IPS DF 4.7 (cell line): ENCODE data around the gene IL17RA.

Experiments used
- DNase-seq: peaks from one replicate; pipeline ENCODE4 v3.0.0-alpha.2; 2013; ENCODE audit warnings: low spot score; ENCODE audit errors: extremely low read depth

The IL17RA gene

GRCh38 chr22:17105143-17106129, 20.6 kb downstream of the IL17RA start:
- no peak for DNase-seq

DNA sequence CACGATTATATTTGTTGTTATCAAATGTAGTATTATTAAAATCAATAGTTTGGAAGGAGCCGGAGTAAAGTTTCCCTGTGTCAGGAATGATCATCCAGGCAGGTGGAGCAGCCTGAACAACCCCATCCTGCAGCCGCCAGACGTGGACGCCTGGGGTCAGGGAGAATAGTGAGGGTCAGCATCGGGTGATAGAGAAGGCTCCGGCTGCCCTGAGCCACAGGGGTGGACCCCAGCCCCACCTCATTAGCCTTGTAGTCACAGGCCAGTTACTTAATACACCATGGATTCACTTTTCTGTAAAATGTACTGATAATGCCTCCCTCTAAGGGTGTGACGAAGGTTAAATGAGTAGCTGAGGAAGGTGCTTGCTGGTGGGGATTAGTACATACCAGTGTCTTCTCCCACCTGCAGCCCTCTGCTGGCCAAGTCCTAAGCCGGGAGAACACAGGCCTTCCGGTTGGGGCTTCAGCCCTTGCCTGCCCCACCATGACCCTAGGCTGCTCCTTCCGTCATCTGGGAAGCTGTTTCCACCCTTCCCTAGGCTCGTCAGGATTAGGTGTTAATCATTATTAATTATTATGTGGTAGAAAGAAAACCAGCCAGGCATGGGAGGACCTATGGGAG, 21.5 kb downstream of the IL17RA start:
- DNase-seq, result no peak

- no peak for DNase-seq
Observed at GRCh38 chr22:17106785-17107546, 22.2 kb downstream of the IL17RA start.

DNA sequence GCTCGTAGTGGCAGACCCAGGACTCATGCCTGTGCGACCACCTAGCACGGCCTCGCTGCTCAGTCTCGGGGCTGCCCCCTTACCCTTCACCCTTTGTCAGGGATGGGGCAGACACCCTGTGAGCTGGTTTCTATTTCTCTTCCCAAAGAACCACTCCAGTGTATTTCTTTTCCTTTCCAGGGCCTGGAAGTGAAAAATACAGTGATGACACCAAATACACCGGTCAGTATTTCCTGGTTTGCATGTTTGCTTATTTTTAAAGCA, 22.7 kb downstream of the IL17RA start:
- no peak for DNase-seq

GRCh38 chr22:17108256-17109112, 23.7 kb downstream of the IL17RA start:
- DNase-seq, result no peak

DNA sequence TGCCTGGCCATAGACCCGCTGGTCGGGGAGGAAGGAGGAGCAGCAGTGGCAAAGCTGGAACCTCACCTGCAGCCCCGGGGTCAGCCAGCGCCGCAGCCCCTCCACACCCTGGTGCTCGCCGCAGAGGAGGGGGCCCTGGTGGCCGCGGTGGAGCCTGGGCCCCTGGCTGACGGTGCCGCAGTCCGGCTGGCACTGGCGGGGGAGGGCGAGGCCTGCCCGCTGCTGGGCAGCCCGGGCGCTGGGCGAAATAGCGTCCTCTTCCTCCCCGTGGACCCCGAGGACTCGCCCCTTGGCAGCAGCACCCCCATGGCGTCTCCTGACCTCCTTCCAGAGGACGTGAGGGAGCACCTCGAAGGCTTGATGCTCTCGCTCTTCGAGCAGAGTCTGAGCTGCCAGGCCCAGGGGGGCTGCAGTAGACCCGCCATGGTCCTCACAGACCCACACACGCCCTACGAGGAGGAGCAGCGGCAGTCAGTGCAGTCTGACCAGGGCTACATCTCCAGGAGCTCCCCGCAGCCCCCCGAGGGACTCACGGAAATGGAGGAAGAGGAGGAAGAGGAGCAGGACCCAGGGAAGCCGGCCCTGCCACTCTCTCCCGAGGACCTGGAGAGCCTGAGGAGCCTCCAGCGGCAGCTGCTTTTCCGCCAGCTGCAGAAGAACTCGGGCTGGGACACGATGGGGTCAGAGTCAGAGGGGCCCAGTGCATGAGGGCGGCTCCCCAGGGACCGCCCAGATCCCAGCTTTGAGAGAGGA, 24.5 kb downstream of the IL17RA start:
- no peak for DNase-seq

DNA sequence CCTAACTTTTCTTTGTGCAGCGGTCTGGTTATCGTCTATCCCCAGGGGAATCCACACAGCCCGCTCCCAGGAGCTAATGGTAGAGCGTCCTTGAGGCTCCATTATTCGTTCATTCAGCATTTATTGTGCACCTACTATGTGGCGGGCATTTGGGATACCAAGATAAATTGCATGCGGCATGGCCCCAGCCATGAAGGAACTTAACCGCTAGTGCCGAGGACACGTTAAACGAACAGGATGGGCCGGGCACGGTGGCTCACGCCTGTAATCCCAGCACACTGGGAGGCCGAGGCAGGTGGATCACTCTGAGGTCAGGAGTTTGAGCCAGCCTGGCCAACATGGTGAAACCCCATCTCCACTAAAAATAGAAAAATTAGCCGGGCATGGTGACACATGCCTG, 25.2 kb downstream of the IL17RA start:
- no peak for DNase-seq

DNA sequence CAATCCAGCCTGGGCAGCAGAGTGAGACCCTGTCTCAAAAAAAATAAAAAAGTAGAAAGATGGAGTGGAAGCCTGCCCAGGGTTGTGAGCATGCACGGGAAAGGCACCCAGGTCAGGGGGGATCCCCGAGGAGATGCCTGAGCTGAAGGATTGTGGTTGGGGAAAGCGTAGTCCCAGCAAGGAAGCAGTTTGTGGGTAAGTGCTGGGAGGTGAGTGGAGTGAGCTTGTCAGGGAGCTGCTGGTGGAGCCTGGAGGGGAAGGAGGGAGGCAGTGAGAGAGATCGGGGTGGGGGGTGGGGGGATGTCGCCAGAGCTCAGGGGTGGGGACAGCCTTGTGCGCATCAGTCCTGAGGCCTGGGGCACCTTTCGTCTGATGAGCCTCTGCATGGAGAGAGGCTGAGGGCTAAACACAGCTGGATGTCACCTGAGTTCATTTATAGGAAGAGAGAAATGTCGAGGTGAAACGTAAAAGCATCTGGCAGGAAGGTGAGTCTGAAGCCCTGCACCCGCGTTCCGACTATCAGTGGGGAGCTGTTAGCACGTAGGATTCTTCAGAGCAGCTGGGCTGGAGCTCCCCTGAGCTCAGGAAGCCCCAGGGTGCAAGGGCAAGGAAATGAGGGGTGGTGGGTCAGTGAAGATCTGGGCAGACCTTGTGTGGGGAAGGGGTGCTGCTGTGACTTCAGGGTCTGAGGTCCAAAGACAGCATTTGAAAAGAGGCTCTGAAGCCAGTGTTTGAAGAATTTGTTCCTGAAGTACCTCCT, 26.2 kb downstream of the IL17RA start:
- DNase-seq, result no peak

GRCh38 chr22:17112491-17113042, 27.8 kb downstream of the IL17RA start:
- no peak for DNase-seq

DNA sequence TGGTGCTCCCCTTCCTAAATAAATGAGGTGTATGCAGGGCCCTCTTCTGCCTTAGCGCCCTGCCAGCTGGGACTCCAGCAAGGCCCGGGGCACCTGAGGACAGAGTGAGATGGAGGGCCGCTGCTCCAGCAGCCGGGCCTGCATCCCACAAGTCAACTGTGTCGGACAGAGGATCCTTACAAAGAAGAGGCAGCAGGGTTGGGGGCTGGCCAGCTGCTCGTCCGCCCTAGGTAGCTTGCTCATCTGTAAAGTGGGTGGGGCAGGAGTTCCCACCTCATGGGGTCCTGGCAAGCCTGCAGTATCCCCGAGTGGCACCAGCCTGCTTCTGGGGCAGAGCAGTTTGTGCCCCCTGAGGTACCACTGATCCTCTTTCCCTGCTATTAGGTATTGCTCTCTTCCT, 28.8 kb downstream of the IL17RA start:
- no peak for DNase-seq

- no peak for DNase-seq
Observed at GRCh38 chr22:17114173-17114897, 29.5 kb downstream of the IL17RA start.

GRCh38 chr22:17114898-17115235, 30.1 kb downstream of the IL17RA start:
- DNase-seq, result no peak

DNA sequence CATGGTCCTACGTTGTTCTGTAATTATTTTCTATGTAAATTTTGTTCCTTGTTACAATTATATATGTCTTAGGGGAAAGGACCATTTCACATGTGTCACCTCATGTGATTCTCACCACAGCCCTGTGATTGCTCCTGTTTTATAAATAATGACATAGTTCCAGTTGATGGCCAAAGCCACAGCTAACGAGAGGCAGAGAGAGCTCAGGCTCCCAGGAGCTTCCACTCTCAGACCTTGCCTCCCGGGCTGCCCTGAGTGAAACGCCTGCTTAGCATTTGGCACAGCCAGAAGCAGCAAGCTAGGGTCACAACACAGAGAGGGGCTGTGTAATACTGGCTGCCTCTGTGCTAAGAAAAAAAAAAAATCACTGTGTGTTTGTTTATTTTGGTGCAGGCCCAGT, 30.4 kb downstream of the IL17RA start:
- DNase-seq, result no peak

DNA sequence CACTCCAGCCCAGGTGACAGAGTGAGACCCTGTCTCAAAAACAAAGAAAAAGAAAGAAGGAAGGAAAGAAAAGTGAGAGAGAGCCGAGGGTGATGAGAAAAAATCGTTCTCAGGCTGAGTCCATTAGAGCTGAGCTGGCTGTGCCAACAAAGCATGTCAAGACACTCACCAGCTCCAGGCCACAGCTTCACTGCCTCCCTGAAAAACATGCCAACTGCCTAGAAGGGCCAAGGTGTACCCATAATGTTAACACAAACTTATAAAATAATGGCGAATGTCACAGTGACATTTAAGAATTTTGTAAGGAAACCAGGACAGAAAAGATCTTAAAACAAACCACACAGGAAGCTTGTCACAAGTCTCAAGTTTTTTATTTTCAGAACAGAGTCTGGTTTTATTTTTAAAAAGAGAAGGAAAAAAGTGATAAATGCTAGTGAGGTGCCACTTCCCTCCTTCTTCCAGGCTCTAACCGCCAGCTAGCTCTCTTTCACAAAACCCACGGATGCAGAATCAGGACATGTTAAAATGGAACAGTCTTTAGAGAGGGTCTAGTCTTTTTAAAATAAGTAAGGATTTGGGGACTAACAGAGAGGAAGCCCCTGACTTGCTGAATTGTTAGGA, 31.3 kb downstream of the IL17RA start:
- DNase-seq, result no peak

GRCh38 chr22:17116572-17117330, 32.0 kb downstream of the IL17RA start:
- no peak for DNase-seq

DNA sequence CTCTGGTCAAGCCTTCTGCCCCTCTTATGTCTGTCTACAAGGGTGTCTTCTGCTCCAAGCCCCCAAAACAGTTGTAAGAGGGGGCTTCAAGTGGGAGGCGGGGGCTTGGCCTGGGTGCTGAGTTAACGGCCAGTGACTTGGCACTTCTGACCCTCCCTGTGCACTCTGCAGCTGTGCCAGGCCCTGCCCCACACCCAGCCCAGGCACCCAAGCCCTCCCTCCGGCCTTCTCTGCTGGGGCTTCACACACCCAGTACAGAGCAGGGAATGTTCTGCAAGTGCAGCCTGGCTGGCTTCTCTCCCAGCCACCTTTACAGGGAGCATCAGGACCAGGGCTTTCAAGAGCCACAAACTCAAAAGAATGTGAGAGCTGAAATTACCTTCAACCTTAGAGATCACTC, 32.6 kb downstream of the IL17RA start:
- no peak for DNase-seq

DNA sequence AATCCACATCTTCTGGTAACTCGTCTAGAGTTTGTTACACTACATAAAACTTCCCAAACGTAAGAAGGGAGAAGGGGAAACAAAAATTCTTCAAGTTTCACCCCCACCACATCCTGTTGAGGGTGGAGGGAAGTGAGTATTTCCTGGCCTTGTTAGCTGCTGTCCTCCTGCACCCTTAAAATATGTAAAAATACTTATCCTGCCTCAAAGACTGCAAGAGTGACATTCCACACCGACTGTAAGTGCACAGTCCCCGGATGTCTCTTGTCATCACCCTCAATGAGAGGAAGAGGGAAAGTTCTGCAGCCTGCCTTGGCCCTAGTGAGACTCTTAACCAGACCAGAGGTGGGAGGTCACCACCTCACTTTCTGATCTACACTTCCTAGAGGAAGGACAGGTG, 33.1 kb downstream of the IL17RA start:
- DNase-seq, result no peak

DNA sequence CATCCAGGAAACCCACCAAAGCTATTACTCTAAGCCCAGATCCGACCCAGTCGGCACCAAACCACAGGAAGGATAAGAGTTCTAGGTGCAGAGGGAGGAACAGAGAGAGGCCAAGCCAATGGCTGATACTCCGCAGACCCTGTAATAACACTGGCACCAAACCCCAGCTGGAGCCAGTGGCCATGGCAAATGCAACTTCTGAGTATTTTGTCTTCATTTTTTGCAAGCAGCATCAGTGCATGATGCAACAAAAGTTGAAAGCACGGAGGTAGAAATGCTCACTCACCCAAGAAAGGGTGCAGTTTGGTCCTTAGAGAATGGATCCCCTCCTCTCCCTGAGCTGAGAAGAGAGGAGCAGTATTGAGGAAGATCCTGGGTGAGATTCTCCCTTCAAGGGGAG, 33.5 kb downstream of the IL17RA start:
- DNase-seq, result no peak
